Panc1 (cell line): Measurements from ENCODE around the gene TAS2R43.

ENCODE experiments used
- POLR2AphosphoS5 ChIP-seq: IDR thresholded peaks from 2 replicates; pipeline ENCODE4 v1.6.1; 2012; ENCODE audit warnings: mild to moderate bottlenecking, low read depth, low read length, moderate library complexity
- SIN3A ChIP-seq: IDR thresholded peaks from 2 replicates; pipeline ENCODE4 v1.6.1; 2012; ENCODE audit warnings: low read depth, mild to moderate bottlenecking, low read length, moderate library complexity, borderline replicate concordance; ENCODE audit not compliant: insufficient read depth
- TF ChIP-seq, protein P1 (sequence below), 2 experiments: IDR thresholded peaks; 2 replicates each; pipeline ENCODE4 v1.6.1; 2011 to 2012; ENCODE audit warnings: low read depth in 2 of 2, control low read depth in 1 of 2, low read length in 1 of 2, mild to moderate bottlenecking in 1 of 2, moderate library complexity in 1 of 2; ENCODE audit not compliant: insufficient read depth in 1 of 2
- TF ChIP-seq, protein P2 (sequence below): fragments of 450-650 bp; IDR thresholded peaks from 2 replicates; pipeline ENCODE4 v1.5.1; 2017; ENCODE audit warnings: mild to moderate bottlenecking

DNA sequence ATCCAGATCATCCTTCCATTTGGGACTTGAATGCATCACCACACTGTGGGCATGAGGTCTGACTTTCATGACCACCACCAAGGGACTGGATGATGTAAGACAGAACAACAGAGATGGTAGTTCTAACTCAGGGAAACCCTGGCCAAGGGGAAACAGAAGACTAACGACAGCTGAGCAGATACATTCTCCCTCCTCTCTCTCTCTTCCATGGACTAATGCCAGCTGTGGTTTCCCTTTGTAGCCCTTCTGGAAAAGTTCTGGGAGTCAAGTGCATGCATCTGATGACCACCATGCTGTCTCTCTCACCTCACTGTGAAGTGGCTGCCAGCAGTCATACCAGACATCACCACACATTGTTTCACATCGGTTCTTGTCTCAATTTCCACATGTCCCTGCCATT is 38.9 kb upstream of the TAS2R43 start:
- TF ChIP-seq, protein P1, sequence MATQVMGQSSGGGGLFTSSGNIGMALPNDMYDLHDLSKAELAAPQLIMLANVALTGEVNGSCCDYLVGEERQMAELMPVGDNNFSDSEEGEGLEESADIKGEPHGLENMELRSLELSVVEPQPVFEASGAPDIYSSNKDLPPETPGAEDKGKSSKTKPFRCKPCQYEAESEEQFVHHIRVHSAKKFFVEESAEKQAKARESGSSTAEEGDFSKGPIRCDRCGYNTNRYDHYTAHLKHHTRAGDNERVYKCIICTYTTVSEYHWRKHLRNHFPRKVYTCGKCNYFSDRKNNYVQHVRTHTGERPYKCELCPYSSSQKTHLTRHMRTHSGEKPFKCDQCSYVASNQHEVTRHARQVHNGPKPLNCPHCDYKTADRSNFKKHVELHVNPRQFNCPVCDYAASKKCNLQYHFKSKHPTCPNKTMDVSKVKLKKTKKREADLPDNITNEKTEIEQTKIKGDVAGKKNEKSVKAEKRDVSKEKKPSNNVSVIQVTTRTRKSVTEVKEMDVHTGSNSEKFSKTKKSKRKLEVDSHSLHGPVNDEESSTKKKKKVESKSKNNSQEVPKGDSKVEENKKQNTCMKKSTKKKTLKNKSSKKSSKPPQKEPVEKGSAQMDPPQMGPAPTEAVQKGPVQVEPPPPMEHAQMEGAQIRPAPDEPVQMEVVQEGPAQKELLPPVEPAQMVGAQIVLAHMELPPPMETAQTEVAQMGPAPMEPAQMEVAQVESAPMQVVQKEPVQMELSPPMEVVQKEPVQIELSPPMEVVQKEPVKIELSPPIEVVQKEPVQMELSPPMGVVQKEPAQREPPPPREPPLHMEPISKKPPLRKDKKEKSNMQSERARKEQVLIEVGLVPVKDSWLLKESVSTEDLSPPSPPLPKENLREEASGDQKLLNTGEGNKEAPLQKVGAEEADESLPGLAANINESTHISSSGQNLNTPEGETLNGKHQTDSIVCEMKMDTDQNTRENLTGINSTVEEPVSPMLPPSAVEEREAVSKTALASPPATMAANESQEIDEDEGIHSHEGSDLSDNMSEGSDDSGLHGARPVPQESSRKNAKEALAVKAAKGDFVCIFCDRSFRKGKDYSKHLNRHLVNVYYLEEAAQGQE (IDR thresholded peaks at IDR 0.05; ENCODE audit: insufficient read depth in 1 of 2, low read depth in 2 of 2, low read length in 1 of 2), result no peak
- TF ChIP-seq, protein P2, sequence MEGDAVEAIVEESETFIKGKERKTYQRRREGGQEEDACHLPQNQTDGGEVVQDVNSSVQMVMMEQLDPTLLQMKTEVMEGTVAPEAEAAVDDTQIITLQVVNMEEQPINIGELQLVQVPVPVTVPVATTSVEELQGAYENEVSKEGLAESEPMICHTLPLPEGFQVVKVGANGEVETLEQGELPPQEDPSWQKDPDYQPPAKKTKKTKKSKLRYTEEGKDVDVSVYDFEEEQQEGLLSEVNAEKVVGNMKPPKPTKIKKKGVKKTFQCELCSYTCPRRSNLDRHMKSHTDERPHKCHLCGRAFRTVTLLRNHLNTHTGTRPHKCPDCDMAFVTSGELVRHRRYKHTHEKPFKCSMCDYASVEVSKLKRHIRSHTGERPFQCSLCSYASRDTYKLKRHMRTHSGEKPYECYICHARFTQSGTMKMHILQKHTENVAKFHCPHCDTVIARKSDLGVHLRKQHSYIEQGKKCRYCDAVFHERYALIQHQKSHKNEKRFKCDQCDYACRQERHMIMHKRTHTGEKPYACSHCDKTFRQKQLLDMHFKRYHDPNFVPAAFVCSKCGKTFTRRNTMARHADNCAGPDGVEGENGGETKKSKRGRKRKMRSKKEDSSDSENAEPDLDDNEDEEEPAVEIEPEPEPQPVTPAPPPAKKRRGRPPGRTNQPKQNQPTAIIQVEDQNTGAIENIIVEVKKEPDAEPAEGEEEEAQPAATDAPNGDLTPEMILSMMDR, result no peak
- TF ChIP-seq SIN3A (no peak), POLR2AphosphoS5 (no peak)
